Astrocyte of the cerebellum (primary cell): Measurements from ENCODE around the gene SARS1.
A peak's percentile ranks its signal among the peaks of the same experiment; 100 is the strongest.
"Not testable (repeated sequence)": the region's sequence is repeated elsewhere in the genome, so short reads cannot be mapped to it uniquely, and the experiment has no call there.

Source experiments
- DNase-seq: peaks from one replicate; pipeline ENCODE4 v3.0.0-alpha.2; 2011; ENCODE audit warnings: low read depth
- H3K4me3 ChIP-seq: 2 replicates; pipeline ENCODE4 v1.5.1; 2011; ENCODE audit warnings: mild to moderate bottlenecking, low read depth, low read length, moderate library complexity
- in situ Hi-C: cut with HindIII; loops from 2 replicates; pipeline ENCODE4 v1.10.0; 2017; ENCODE audit warnings: low sequenced_read_pairs
- TF ChIP-seq, protein P1 (sequence below): IDR thresholded peaks from 2 replicates; pipeline ENCODE4 v1.5.1; 2012; ENCODE audit warnings: low read length, low read depth, moderate library complexity, mild to moderate bottlenecking; ENCODE audit errors: missing control alignments

The SARS1 gene

DNA sequence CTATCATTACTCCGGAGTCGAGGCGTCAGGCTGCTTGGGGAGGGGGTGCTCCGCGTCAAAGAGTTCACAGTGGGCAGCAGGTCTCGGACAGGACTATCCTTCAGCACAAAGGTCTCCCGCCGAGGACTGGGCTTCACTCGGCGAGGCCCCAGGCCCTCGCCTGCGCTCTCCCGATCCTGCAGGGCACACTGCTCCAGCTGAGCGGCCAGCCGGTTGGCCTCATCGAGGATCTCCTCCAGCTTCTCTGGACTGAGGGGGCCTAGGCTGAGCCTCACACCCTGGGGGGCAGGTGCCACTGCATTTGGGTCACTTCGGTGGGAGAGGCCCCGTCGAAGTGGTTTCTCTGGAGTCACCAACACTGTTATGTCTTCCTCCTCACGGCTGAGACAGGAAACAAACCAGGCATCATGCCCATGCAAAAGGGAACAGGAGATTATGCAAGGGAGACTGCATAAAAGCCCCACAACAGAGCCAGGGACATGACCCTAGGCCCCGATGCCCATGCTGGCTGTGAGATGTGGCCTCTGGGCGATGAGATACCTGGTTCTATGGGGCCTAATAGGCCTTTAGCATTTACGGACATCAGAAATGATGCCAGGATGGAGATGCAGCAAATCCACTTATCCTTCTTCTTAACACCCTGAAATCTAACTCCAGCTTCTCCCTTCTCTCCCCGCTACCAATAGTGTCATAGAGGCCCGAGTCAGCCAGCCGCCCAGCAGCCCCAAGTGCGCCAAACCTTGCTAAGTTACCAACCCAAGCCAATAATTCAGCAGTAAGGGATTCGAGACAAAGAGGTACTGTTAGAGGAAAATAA, 68.2 kb downstream of the SARS1 start:
- peak overlapping the region; percentile 81 for H3K4me3 ChIP-seq
- in situ Hi-C loops, result no loop called here
- TF ChIP-seq, protein P1, sequence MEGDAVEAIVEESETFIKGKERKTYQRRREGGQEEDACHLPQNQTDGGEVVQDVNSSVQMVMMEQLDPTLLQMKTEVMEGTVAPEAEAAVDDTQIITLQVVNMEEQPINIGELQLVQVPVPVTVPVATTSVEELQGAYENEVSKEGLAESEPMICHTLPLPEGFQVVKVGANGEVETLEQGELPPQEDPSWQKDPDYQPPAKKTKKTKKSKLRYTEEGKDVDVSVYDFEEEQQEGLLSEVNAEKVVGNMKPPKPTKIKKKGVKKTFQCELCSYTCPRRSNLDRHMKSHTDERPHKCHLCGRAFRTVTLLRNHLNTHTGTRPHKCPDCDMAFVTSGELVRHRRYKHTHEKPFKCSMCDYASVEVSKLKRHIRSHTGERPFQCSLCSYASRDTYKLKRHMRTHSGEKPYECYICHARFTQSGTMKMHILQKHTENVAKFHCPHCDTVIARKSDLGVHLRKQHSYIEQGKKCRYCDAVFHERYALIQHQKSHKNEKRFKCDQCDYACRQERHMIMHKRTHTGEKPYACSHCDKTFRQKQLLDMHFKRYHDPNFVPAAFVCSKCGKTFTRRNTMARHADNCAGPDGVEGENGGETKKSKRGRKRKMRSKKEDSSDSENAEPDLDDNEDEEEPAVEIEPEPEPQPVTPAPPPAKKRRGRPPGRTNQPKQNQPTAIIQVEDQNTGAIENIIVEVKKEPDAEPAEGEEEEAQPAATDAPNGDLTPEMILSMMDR, result no peak
- no peak for DNase-seq

DNA sequence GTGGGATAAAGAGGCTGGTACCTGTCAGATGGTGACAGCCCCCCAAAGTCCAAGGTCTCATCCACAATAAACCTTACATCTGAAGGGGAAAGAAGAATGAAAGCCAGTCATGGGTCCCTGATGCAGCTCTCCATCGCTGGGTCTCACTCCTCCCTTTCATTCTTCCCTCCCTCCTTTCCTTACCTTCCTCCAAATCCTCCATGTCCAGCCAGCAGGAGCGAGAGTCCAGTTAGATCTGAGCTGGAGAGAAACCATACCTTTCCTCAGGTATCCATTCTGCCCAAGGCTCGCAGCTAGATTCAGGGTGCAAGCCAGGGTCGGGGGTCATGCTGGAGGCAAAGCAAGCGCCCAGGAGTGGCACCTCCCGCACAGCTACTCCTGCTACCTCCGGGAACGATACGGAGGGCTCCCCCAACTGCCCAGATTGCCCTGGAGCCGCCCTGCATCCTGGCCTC, 68.8 kb downstream of the SARS1 start:
- in situ Hi-C loops, result no loop called here
- H3K4me3 ChIP-seq, result peak overlapping the region; percentile 81
- TF ChIP-seq, protein P1, result no peak
- DNase-seq, result no peak

DNA sequence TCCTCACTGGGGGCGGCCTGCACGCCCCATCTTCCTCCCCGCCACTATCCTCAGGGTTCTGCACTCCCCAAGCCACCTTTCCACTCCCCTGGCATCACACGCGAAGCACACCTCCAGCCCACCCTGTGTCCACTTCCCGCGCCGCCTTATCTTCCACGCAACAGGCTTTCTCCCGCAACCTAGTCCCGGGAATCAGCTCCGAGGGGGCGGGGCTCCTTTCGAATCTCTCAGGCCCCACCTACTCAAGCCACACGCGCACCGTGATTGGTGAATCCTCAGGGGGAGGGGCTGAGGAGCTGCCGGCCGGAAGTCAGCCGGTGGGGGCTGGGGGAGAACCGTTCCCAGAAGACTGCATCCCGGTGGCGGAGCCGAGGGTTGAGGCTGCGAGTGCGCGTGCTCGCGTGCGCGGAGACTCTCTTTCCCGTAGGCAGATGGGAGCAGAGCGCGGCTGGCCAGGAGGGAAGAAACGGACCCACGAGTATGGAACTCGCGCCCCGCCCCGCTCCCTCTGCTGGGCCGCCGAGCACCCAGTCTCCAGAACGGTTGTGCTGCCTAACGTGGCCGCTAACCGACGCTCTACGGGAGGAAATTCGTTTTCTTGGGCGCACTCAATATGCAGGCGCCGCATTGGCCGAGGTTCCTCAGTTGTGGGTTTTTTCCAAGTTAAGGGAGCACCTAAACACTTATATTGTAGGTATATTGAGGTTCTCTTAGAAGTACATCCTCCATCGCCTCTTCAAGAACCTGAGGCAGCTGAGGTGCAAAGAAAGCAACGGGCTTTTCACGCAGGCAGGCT, 69.4 kb downstream of the SARS1 start, which contains the start of gene PSRC1:
Gene PSRC1 (minus strand): TSS at position 194 of the 796 bp plus-strand sequence.
- peak; percentile 89 for DNase-seq
- H3K4me3 ChIP-seq, result peak within 1 kb of the TSS; percentile 81
- in situ Hi-C loops, result no loop called here
- TF ChIP-seq, protein P1, result peak; percentile 37

DNA sequence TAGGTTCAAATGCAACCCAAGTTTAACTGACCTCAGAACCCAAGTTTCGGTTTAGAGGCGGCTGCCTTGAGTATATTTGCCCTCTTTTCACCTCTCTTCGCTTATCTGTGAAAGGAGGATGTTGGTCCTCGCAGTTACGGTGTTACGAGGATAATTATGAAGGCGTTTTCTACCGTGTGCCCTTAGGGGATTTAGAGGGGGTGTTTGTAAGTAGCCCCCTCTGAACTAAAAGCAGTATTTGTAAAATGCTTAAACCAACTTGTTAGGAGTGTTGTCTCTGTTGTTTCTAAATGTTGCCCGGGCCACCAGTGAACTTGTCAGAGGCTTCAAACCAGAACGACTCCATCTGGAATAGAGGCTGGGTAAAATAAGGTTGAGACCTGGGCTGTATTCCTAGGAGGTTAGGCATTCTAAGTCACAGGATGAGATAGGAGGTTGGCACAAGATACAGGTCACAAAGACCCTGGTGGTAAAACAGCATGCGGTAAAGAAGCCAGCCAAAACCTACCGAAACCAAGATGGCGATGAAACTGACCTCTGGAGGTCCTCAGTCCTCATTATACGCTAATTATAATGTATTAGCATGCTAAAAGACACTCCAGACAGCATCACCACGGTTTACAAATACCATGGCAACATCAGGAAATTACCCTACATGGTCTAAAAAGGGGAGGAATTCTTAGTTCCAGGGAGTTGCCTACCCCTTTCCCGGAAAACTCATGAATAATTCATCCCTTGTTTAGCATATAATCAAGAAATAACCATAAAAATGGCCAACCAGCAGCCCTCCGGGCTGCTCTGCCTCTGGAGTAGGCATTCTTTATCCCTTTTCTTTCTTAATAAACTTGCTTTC, 70.3 kb downstream of the SARS1 start:
- in situ Hi-C loops, result no loop called here
- TF ChIP-seq, protein P1, result no peak
- peak; percentile 59 for DNase-seq
- peak overlapping the region; percentile 81 for H3K4me3 ChIP-seq

DNA sequence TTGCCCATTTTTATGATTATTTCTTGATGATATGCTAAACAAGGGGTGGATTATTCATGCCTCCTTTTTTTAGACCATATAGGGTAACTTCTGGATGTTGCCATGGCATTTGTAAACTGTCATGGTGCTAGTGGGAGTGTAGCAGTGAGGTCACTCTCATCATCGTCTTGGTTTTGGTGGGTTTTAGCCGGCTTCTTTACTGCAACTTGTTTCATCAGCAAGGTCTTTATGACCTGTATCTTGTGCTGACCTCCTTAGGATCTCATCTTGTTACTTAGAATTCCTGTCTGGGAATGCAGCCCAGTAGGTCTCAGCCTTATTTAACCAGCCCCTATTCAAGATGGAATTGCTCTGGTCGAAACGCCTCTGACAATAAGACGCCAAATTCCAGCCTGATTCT, 73.0 kb downstream of the SARS1 start:
- DNase-seq, H3K4me3 ChIP-seq, in situ Hi-C loops: not testable (repeated sequence)
